Right lobe of liver (tissue), 6 donors: ENCODE measurements around the gene MED12L. TPM values are rescaled to one million over a fixed set of nuclear protein-coding genes. Genes with fewer than 3 reads are reported as not detected.

Source experiments
- ATAC-seq, 4 donors: fragments of 200-7000 bp; cut with Tn5 transposase; one replicate each; pipeline ENCODE4 v1.9.1; 2020; ENCODE audit warnings: mild to moderate bottlenecking in 4 of 4, moderate library complexity in 4 of 4
- DNase-seq, 3 donors: peaks; one replicate each; pipeline ENCODE4 v3.0.0-alpha.2; 2020
- H3K27ac ChIP-seq, 3 donors: fragments of 200-600 bp; one replicate each; pipeline ENCODE4 v1.8.0; 2022
- H3K27me3 ChIP-seq, 2 donors: fragments of 200-600 bp; one replicate each; pipeline ENCODE4 v1.8.0; 2022
- H3K36me3 ChIP-seq, 4 donors: fragments of 200-600 bp; sonication (generic) in 1 of 4; one replicate each; pipeline versions ENCODE4 v1.5.1 to v1.8.0; 2017 to 2022; ENCODE audit warnings: control low read depth in 1 of 4
- H3K4me1 ChIP-seq, 4 donors: fragments of 200-600 bp; sonication (generic) in 1 of 4; one replicate each; pipeline versions ENCODE4 v1.5.1 to v1.8.0; 2017 to 2022; ENCODE audit warnings: control low read depth in 1 of 4
- H3K4me3 ChIP-seq, 3 donors: fragments of 200-600 bp; one replicate each; pipeline ENCODE4 v1.8.0; 2022
- H3K9me3 ChIP-seq, 4 donors: fragments of 200-600 bp; sonication (generic) in 1 of 4; one replicate each; pipeline versions ENCODE4 v1.5.1 to v1.8.0; 2017 to 2022; ENCODE audit warnings: control low read depth in 1 of 4
- CTCF ChIP-seq, 4 donors: fragments of 200-600 bp in 3 of 4; fragments of 450-650 bp in 1 of 4; IDR thresholded peaks; one replicate each; pipeline versions ENCODE4 v1.5.1 to v1.8.0; 2016 to 2022; ENCODE audit warnings: antibody characterized with exemption in 4 of 4, mild to moderate bottlenecking in 2 of 4
- POLR2A ChIP-seq: fragments of 450-650 bp; IDR thresholded peaks from one replicate; pipeline ENCODE4 v1.6.1; 2017; ENCODE audit warnings: antibody characterized with exemption, mild to moderate bottlenecking
- WGBS: methylation state at CpG from one replicate; pipeline ENCODE4 v1.1.6; 2018; ENCODE audit warnings: low coverage, low lambda C conversion rate; ENCODE audit not compliant: insufficient coverage; ENCODE audit errors: missing lambda C conversion rate; 5-methylcytosine and 5-hydroxymethylcytosine counted together
- intact Hi-C, 2 donors: fragments of 100-400 bp; cut with DNase I; formaldehyde crosslinking; loops; one replicate each; pipeline versions ENCODE4 v1.11.2 to v1.14.1; 2022
- total RNA-seq, 6 experiments: library from RNA; depleted of rRNA in 2 of 6; stranded (reverse); fragments of >200 nt in 2 of 6; fragmentation: NEBNext Ultra II Directional in 3 of 6; extraction: Animal tissue kit (Norgen Biotek cat#: 25700) in 3 of 6; gene quantifications; one replicate each; pipeline versions ENCODE4 v1.1.0 to v1.2.4, GENCODE V29; 2016 to 2023
- donor health status: DM: no; HTN: yes; CAD: no.
- donor health status: DM: no; HTN: no; CAD: no.
- donor health status: DM: no; HTN: no; CAD: no.
- donor health status: DM: no; HTN: yes; CAD: no.
- donor health status: DM: no; HTN: yes; CAD: no.

The MED12L gene
- total RNA-seq, 6 experiments from 2014 or later, result 0.04 to 0.64 (median 0.40) TPM

GRCh38 chr3:151452368-151452767 is 366.9 kb downstream of the MED12L start:
- Histone ChIP-seq H3K9me3 (no peaks in the 10 kb centered on the region), H3K27ac (no peak overlapping the region), H3K4me3 (no peak overlapping the region), H3K4me1 (no peaks in the 10 kb centered on the region), H3K27me3 (no peaks in the 10 kb centered on the region), H3K36me3 (no peaks in the 10 kb centered on the region)
- no peak for ATAC-seq
- intact Hi-C loops, result no loop called here
- TF ChIP-seq CTCF (IDR thresholded peaks at IDR 0.05) (no peak), POLR2A (no peak)
- no peak for DNase-seq
- WGBS, result 35% methylated on average over 1 of the region's 1 CpG

- DNase-seq (no peak), ATAC-seq (no peak)
- Histone ChIP-seq H3K4me1 (no peaks in the 10 kb centered on the region), H3K9me3 (no peaks in the 10 kb centered on the region), H3K27me3 (no peaks in the 10 kb centered on the region), H3K27ac (no peak overlapping the region), H3K36me3 (no peaks in the 10 kb centered on the region), H3K4me3 (no peak overlapping the region)
- 44% methylated on average over 2 of the region's 2 CpGs for WGBS
- TF ChIP-seq POLR2A (no peak), CTCF (IDR thresholded peaks at IDR 0.05) (no peak)
- intact Hi-C loops, result no loop called here
Observed at GRCh38 chr3:151452841-151453240, 367.4 kb downstream of the MED12L start.

- Histone ChIP-seq H3K36me3 (no peaks in the 10 kb centered on the region), H3K4me1 (peaks cover 0 to 2% (median 0%) of the 10 kb centered on the region in 4 donors), H3K4me3 (no peak overlapping the region), H3K9me3 (no peaks in the 10 kb centered on the region), H3K27me3 (no peaks in the 10 kb centered on the region), H3K27ac (no peak overlapping the region)
- intact Hi-C loops, result no loop called here
- no peak for TF ChIP-seq POLR2A
- TF ChIP-seq CTCF (IDR thresholded peaks at IDR 0.05), result no peak
- DNase-seq, result no peak
- ATAC-seq, result no peak
- 84% methylated on average over 3 of the region's 3 CpGs for whole genome bisulfite sequencing
Observed at GRCh38 chr3:151456065-151456464, 370.6 kb downstream of the MED12L start.

GRCh38 chr3:151459358-151459757 is 373.9 kb downstream of the MED12L start:
- no peaks in the 10 kb centered on the region for H3K27me3 ChIP-seq
- no peaks in the 10 kb centered on the region for H3K36me3 ChIP-seq
- intact Hi-C loops, result no loop called here
- H3K4me3 ChIP-seq, result no peak overlapping the region
- H3K9me3 ChIP-seq, result no peaks in the 10 kb centered on the region
- DNase-seq (no peak), ATAC-seq (no peak)
- H3K27ac ChIP-seq, result no peak overlapping the region
- WGBS, result 65% methylated on average over 3 of the region's 3 CpGs
- TF ChIP-seq CTCF (IDR thresholded peaks at IDR 0.05) (no peak), POLR2A (no peak)
- peaks cover 0 to 3% (median 0%) of the 10 kb centered on the region in 4 donors for H3K4me1 ChIP-seq

GRCh38 chr3:151460228-151460627 is 374.8 kb downstream of the MED12L start:
- intact Hi-C loops, result no loop called here
- Histone ChIP-seq H3K4me3 (peak overlapping the region in 1 of 3 donors; percentile 52), H3K9me3 (no peaks in the 10 kb centered on the region), H3K36me3 (no peaks in the 10 kb centered on the region), H3K27me3 (no peaks in the 10 kb centered on the region), H3K4me1 (peaks cover 0 to 3% (median 0%) of the 10 kb centered on the region in 4 donors), H3K27ac (no peak overlapping the region)
- no peak for DNase-seq
- no peak for TF ChIP-seq CTCF (IDR thresholded peaks at IDR 0.05)
- no peak for TF ChIP-seq POLR2A
- 62% methylated on average over 2 of the region's 2 CpGs for WGBS
- ATAC-seq, result no peak
